GM12878 (cell line): Measurements from ENCODE around the gene LMNTD2. TPM values are rescaled to one million over a fixed set of nuclear protein-coding genes. Genes with fewer than 3 reads are reported as not detected.

Experiments
- ATAC-seq: fragments of 200-7000 bp; cut with Tn5 transposase; 3 replicates; pipeline ENCODE4 v1.9.1; 2020; ENCODE audit warnings: mild to moderate bottlenecking, moderate library complexity
- BruUV-seq: library from RNA; stranded (reverse); fragments of 400-500 nt; replicated peaks from 2 replicates; lab custom pipeline; 2021; lab: Mats Ljungman, UMichigan
- CTCF ChIA-PET: fragments of 300-600 bp; sonication (Branson Sonifier 250); formaldehyde crosslinking; extraction: SDS; loops from one replicate; lab custom pipeline; 2021; ENCODE audit warnings: inconsistent platforms; lab: Yijun Ruan, JAX
- POLR2A ChIA-PET: fragments of 350-600 bp; formaldehyde crosslinking; extraction: SDS; loops from one replicate; lab custom pipeline; 2021; ENCODE audit warnings: inconsistent platforms; lab: Charles Lee
- RAD21 ChIA-PET: fragments of 300-600 bp; sonication (Branson Sonifier 250); formaldehyde crosslinking; loops from one replicate; lab custom pipeline; 2023; ENCODE audit warnings: antibody characterized with exemption; ENCODE audit not compliant: unreplicated experiment; lab: Charles Lee
- SMC1A ChIA-PET: fragments of 300-600 bp; sonication (Branson Sonifier 250); formaldehyde crosslinking; loops from one replicate; lab custom pipeline; 2023; ENCODE audit not compliant: unreplicated experiment, uncharacterized antibody; lab: Charles Lee
- DNase-seq: peaks from one replicate; pipeline ENCODE4 v3.0.0-alpha.2; 2011; ENCODE audit warnings: low read depth, low spot score
- FAIRE-seq: peaks from 3 replicates; lab custom pipeline; 2011; peaks lifted over from hg19 to GRCh38; lab: Jason Lieb, UNC
- H2AFZ ChIP-seq: 2 replicates; pipeline ENCODE4 v1.6.0; 2011; ENCODE audit warnings: low read depth, low read length, control low read depth; ENCODE audit not compliant: control insufficient read depth
- H3K27ac ChIP-seq: 2 replicates; pipeline ENCODE4 v1.5.1; 2011; ENCODE audit warnings: control low read depth; ENCODE audit not compliant: control insufficient read depth, insufficient read depth
- H3K27me3 ChIP-seq, 2 experiments: replicated peaks in 1 of 2; 2 replicates each; pipeline versions ENCODE4 v1.6.0 to v1.6.1; 2011; ENCODE audit warnings: low read length in 1 of 2; ENCODE audit not compliant: control insufficient read depth in 2 of 2, insufficient read depth in 2 of 2
- H3K36me3 ChIP-seq, 2 experiments: 2 replicates each; pipeline ENCODE4 v1.5.1; 2011; ENCODE audit warnings: low read length in 1 of 2; ENCODE audit not compliant: control insufficient read depth in 2 of 2, insufficient read depth in 2 of 2
- H3K4me1 ChIP-seq: 2 replicates; pipeline ENCODE4 v1.6.1; 2011; ENCODE audit warnings: mild to moderate bottlenecking, low read length, moderate library complexity, mixed read lengths; ENCODE audit not compliant: control insufficient read depth, insufficient read depth
- H3K4me2 ChIP-seq: 2 replicates; pipeline ENCODE4 v1.6.0; 2011; ENCODE audit warnings: control low read depth; ENCODE audit not compliant: control insufficient read depth, insufficient read depth
- H3K4me3 ChIP-seq: fragments of 200-600 bp; sonication (generic); 2 replicates; pipeline ENCODE4 v1.5.1; 2016
- H3K79me2 ChIP-seq: 2 replicates; pipeline ENCODE4 v1.6.0; 2011; ENCODE audit warnings: low read length; ENCODE audit not compliant: control insufficient read depth, insufficient read depth
- H3K9ac ChIP-seq: 2 replicates; pipeline ENCODE4 v1.8.0; 2011; ENCODE audit warnings: low read length, control low read depth, mixed read lengths; ENCODE audit not compliant: control insufficient read depth, insufficient read depth
- H3K9me3 ChIP-seq: replicated peaks from 3 replicates; pipeline ENCODE4 v1.5.1; 2011; ENCODE audit warnings: mild to moderate bottlenecking, low read length; ENCODE audit not compliant: control insufficient read depth, insufficient read depth
- H4K20me1 ChIP-seq: 2 replicates; pipeline ENCODE4 v1.6.0; 2011; ENCODE audit not compliant: control insufficient read depth, insufficient read depth
- CBFB ChIP-seq: IDR thresholded peaks from 2 replicates; pipeline ENCODE4 v1.6.1; 2016; ENCODE audit warnings: antibody characterized with exemption, low read depth
- CHD4 ChIP-seq: fragments of 200-600 bp; sonication (generic); IDR thresholded peaks from 2 replicates; pipeline ENCODE4 v1.6.1; 2016; ENCODE audit warnings: mild to moderate bottlenecking
- EGR1 ChIP-seq, 2 experiments: IDR thresholded peaks; 1 replicate in 1 of 2; 2 replicates in 1 of 2; pipeline ENCODE4 v1.6.1; 2011 to 2012; ENCODE audit warnings: low read depth in 2 of 2, low read length in 2 of 2, borderline replicate concordance in 1 of 2, mild to moderate bottlenecking in 1 of 2, moderate library complexity in 1 of 2
- ESRRA ChIP-seq: IDR thresholded peaks from 2 replicates; pipeline ENCODE4 v1.6.1; 2012; ENCODE audit warnings: mild to moderate bottlenecking, low read length, improper control_type of control experiment
- NR2C2 ChIP-seq: IDR thresholded peaks from 2 replicates; pipeline ENCODE4 v1.6.1; 2011; ENCODE audit warnings: borderline replicate concordance, low read depth; ENCODE audit not compliant: control insufficient read depth, insufficient read length
- PAX5 ChIP-seq: IDR thresholded peaks from 2 replicates; pipeline ENCODE4 v1.6.1; 2011; ENCODE audit warnings: low read depth, low read length, borderline replicate concordance
- RUNX3 ChIP-seq: IDR thresholded peaks from 2 replicates; pipeline ENCODE4 v1.6.1; 2012; ENCODE audit warnings: low read length, inconsistent platforms
- SREBF1 ChIP-seq: IDR thresholded peaks from 2 replicates; pipeline ENCODE4 v1.6.1; 2012; ENCODE audit warnings: mild to moderate bottlenecking, low read length
- ZBTB40 ChIP-seq: fragments of 450-650 bp; IDR thresholded peaks from 2 replicates; pipeline ENCODE4 v1.6.1; 2016; ENCODE audit warnings: mild to moderate bottlenecking, moderate library complexity, borderline replicate concordance
- WGBS: methylation state at CpG from one replicate; pipeline ENCODE4 v1.1.6; 2016; ENCODE audit warnings: low lambda C conversion rate; ENCODE audit not compliant: insufficient replicate concordance, insufficient coverage; ENCODE audit errors: missing lambda C conversion rate; 5-methylcytosine and 5-hydroxymethylcytosine counted together
- in situ Hi-C: fragments of 300-500 bp; cut with MboI; formaldehyde crosslinking; loops from 9 replicates; pipeline ENCODE4 v1.14.3; 2018; ENCODE audit warnings: mixed read lengths
- intact Hi-C: fragments of 100-400 bp; cut with micrococcal nuclease; formaldehyde crosslinking; loops from one replicate; pipeline ENCODE4 v1.14.2; 2022; ENCODE audit not compliant: unreplicated experiment
- polyA plus RNA-seq, 11 experiments: library from polyadenylated mRNA; depleted of rRNA in 4 of 11; unstranded in 6 of 11; stranded (reverse) in 5 of 11; fragments of >200 nt; fragmentation: Nextera tagmentation in 4 of 11; fragmentation: Illumina TruSeq in 1 of 11; extraction: Ambion mirVana in 4 of 11; extraction: Trizol in 1 of 11; gene quantifications; 1 replicate in 1 of 11; 2 replicates in 10 of 11; pipeline versions ENCODE4 v1.2.1 to v1.2.3, GENCODE V29; 2011 to 2016; ENCODE audit warnings: inconsistent platforms in 2 of 11, missing spikeins in 2 of 11, low read depth in 1 of 11
- total RNA-seq, 4 experiments: library from RNA; depleted of rRNA in 3 of 4; stranded (reverse); fragments of >200 nt in 3 of 4; fragmentation: Illumina TruSeq in 1 of 4; extraction: Trizol in 1 of 4; gene quantifications; 2 replicates each; pipeline versions ENCODE4 v1.2.1 to v1.2.3, GENCODE V29; 2013 to 2021

The LMNTD2 gene
- total and polyA plus RNA-seq, 10 of the 15 experiments (the other 5 are each of a cell fraction or from before 2014, with no cell fraction given), result 0.22 to 4.1 (median 1.3) TPM; not detected in 2

DNA sequence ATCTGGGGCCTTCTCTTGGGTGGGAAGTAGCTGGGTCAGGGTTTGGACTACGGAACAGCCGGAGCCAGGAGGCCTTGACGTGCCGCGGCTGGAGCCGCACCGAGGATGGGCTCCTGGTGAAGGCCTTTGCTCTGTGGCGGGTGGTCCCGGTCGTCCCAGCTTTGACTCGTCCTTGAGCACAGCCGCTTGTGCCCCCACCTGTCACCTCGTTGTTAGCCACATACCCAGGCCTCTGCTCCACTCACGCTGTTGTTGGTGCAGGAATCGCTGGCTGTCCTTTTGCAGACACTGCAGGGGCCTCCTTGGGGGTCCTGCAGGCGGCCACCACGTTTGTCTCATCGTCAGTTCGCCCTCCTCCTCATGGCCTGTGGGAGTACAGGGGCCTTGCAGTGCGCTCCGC, 32.8 kb upstream of the LMNTD2 start:
- ChIA-PET POLR2A (no interaction called here), RAD21 (no interaction called here), SMC1A (no interaction called here), CTCF (no interaction called here)
- H3K27me3 ChIP-seq, result no peaks in the 10 kb centered on the region
- in situ Hi-C loops (no loop called here), intact Hi-C loops (no loop called here)
- 97% methylated on average over 21 of the region's 21 CpGs for WGBS
- DNase-seq (no peak), FAIRE-seq (no peak), ATAC-seq (no peak)
- no peaks in the 10 kb centered on the region for H3K4me1 ChIP-seq
- H3K79me2 ChIP-seq, result no peaks in the 10 kb centered on the region
- H3K36me3 ChIP-seq, result peaks cover 29 to 50% of the 10 kb centered on the region in 2 experiments
- no peak overlapping the region for H3K4me3 ChIP-seq
- H3K9me3 ChIP-seq, result no peaks in the 10 kb centered on the region
- H3K9ac ChIP-seq, result no peak overlapping the region
- no peak for TF ChIP-seq CBFB
- TF ChIP-seq EGR1 (IDR thresholded peaks at IDR 0.05; ENCODE audit: borderline replicate concordance in 1 of 2, low read depth in 2 of 2, low read length in 2 of 2), result no peak
- no peak for TF ChIP-seq NR2C2
- TF ChIP-seq ZBTB40, result no peak
- no peak for TF ChIP-seq CHD4
- no peak for TF ChIP-seq ESRRA
- TF ChIP-seq SREBF1, result no peak
- TF ChIP-seq PAX5, result no peak
- no peak for TF ChIP-seq RUNX3
- H2AFZ ChIP-seq, result no peak overlapping the region
- no peaks in the 10 kb centered on the region for H4K20me1 ChIP-seq
- no peak overlapping the region for H3K4me2 ChIP-seq
- BruUV-seq, result no TSS peak
- no peak overlapping the region for H3K27ac ChIP-seq
